Measurements from ENCODE around the gene TAPT1.

Gene TAPT1

DNA sequence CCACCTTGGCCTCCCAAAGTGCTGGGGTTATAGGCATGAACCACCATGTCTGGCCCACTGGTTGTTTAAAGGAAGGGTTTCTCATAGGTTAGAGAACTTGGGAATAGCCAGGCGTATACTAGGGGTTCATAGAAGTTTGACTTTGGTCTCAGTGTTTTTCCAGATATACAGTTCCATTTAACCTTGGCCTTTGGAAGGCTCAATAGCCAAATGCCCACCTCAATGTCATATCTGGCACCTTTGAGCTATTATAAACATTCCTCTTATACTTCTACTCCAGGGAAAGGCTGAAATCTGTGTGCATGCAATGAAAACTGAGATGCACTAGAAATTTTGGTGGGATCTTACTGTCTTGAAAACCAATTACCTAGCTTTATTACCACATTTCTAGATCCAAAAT is 95.0 kb downstream of the TAPT1 start:
- no peak for DNase-seq (ENCODE audit: low read depth)

DNA sequence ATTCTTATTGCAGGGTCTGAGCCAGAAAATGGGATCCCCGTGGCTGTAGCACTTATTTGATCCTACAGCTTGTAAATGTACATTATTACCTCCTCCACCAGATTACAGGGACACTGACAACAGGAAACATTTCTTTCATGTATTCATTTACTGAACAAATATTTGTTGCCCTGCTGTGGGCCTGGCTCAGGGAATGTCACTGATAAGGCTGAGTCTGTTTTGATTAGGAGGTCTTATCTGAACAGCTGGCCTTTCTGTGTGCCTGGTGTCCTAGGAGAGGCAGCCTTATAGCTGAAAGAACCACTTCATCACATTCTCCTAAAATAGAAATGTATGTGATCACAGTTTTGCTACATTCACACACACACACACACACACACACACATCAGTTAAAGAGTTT is 96.9 kb downstream of the TAPT1 start:
- DNase-seq (ENCODE audit: low read depth): no peak

DNA sequence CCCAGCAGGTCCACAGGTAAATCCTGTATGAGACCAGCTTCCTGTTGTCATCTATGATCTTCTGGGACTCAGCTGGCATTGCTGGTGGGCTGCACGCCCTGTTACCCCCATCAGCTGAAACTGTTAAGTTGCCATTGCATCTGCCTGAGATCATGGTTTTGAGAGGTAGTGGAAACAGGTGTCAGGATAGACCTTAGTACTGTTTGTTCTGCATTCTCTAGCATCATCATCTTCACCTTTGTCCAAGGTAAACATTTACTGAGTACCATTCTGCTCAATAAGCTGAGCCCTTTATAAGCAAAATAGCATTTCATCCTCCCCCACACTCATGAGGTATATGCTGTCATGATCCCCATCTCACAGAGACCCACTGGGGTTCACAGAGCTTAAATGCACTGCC is 99.6 kb downstream of the TAPT1 start:
- DNase-seq (ENCODE audit: low read depth): no peak

DNA sequence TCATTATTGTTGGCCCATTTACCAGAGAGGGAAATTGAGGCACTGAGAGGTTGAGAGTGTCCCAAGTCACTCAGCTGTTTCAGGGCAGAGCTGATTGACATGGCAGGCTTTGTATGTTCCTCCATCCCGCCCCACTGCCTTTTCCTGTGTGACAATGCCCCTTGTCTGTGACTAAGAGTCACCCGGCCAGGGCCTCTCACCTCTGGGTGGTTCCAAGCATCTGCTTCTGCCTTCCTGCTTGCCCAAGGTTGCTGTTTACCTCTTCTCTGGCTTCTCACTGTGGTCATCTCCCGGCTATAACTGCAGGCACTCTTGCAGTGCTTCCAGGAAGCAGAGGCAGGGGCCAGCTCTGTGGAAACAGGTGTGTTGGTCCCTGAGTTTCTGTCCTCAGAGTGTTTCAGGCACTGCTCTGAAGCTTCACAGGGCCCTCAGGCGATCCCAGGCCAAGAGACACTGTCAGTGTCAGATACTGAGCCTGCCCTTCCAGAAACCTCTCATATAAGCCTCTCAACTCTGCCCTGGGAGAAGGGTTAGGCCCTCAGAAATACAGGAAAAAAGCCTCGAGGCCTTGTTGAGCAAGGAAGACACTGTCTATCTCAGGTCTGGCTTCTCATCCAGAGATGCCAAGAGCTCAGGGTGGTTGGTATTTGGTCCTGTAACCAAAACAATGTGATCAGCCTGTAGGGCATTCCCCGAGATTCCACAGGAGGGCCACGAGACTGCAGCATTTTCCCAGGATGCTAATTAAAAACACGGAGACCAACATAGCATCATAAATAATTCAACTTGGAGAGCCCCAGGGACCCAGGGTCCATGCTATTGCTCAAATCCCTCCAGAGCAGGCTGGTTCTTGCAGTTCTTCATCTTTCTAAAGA is 100.5 kb downstream of the TAPT1 start:
- DNase-seq (ENCODE audit: low read depth): peak; percentile 6

DNA sequence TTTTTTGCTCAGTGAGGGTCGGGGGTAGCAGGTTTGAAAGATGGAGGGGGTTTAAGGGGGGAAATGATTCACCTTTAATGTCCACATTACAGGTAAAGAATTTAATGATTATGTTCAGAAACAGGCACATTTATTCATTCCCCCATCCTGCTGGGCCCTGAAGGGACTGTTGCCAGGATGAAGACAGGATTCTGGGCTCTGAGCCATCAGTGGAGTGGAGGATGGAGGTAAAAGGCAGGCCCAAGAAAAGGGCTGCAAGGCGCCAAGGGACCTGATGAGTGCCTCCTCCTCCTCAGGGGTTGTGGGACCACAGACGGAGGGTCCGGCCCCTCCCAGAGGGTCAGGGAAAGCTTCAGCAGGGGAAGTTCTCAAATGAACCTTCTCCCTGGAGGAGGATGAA is 102.0 kb downstream of the TAPT1 start:
- no peak for DNase-seq (ENCODE audit: low read depth)

DNA sequence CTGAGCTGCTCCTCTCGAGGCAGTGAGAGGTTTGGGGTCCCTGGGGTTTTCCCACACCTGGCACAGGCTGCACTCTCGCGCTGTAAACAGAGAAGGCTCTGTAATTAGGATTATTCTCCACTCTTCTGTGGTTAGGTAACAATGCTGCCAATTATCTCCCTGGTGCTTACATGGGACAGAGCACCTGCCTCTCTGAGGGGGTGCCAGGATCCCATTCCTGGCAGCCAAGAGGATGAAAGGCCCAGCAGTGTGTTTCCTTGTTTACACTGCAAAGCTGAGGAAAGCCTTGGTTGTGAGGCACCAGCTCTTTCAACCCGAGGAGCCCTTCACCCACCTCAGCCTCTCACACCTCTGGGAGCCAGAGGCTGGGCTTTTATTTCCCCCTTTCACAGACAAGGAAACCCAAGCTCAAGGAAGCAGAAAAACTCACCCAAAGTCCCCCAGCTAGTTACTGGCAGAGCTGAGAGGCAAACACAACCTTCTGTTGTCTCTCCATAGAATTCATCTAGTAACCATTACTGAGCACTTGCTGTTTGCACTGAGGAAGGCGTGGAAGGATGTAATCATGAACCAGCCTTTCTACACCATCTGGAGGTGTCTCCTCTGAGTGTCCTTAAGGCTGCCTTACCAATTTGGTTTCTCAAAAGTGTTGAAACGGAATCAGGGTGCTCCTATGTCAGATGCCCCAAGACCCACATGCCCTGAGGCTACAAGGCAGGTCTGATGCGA is 102.8 kb downstream of the TAPT1 start:
- no peak for DNase-seq (ENCODE audit: low read depth)

DNA sequence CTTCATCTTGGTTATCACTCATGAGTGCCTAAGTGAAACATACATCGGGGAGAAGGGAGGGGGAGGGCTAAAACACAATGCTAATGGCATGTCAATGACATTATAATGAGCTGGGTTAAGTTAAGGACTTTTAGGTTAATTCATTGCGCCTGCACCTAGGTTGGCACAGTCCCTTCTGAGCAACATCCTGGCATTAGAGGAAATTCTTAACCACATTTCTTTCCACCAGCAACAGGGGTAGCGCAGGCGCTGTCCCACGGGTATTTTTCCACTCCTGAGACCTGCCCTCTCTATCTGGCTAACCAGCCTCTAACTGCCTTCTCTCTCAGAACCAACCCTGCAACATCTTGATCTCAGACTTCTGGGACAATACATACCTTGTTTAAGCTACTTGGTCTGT is 103.5 kb downstream of the TAPT1 start:
- DNase-seq (ENCODE audit: low read depth): no peak

DNA sequence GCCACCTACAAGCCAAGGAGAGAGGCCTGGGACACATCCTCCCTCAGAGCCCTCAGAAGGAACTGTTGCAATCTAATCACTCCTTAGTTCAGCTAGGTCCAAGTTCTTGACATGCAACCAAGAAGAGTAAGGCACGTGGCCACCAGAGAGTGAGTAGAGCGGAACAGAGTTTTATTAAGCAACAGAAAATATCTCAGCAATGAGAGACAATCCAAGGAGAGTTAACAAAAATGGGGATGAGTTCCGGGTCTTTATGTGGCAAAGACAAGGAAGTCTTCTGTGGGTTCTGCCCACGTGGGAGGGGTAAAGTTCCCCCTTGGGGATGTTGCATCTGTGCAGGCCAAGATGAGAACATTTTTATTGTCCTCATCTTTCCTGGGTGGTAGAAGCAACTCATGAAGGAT is 104.0 kb downstream of the TAPT1 start:
- DNase-seq (ENCODE audit: low read depth): no peak

DNA sequence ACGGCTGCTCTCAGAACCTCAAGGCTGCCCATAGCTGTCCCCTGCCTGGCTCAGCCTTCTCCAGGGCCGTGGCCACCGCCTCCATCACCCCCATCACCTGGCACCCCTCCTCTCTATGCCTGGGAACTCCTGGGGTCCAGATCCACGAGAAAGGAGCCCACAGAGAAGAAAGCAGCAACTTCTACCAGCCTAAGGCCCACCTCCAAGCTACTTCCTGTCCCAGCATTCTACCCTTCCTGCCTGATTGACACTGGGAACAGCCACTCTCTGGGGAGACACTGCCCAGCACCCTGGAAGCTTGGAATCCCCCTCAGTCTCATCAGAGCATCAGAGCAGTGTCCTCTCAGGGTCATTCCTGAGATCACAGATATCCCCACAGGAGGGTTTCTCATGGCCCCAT is 105.6 kb downstream of the TAPT1 start:
- peak; percentile 19 for DNase-seq (ENCODE audit: low read depth)

DNA sequence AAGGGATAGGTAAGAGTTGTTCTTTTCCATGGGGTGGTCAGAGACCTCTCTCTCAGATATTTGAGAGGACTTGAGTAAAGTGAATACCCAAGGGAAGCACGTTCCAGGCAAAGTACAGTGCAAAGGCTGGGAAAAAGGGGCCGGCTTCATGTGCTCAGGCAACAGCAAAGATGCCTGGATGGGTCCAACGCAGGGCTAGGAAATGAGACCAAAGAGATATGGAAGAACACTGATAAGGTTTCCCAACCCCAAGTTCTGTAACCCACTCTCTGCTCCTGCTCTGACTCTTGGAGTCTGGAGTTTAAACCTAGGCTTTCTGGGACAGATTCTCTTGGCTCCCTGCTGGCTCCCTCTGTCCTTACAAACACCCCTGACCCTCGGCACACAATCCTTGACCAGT is 106.3 kb downstream of the TAPT1 start:
- DNase-seq (ENCODE audit: low read depth): no peak

DNA sequence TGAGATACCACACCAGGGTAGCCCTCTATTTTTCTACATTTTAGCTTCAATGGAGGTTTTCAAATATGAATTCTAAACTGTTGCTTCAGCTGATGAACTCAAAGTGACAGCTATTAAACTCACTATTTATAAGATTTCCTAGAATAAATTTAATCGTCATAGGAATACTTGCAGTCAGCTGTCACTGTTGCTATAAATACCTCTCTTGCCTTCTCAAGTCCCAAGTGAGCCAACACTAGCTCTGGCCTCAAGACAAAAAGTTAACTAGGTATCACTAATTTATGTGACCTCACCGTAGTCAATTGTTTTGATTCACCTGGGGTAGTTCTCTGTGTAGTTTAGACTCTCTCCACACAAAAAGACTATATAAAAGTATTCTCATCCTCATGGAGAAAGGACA is 108.2 kb downstream of the TAPT1 start:
- no peak for DNase-seq (ENCODE audit: low read depth)

DNA sequence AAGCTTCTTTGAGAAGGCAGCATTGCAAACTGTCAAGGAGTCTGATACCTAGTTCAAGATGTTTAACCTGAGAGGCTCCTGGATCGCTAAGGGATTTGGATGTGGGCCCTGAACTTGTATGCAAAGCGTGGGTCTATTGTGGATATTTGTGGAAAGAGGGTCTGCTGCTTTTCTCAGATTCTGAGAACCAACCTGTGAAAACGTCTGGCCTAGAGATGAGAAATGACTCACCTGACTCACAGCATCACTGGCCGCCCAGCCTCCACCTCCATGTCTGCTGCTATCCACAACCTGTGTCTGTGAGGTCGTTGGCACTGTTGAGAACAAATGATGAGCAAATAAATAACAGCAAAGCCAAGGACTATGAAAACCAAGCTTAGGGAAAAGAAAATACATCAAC is 109.1 kb downstream of the TAPT1 start:
- DNase-seq (ENCODE audit: low read depth): no peak

DNA sequence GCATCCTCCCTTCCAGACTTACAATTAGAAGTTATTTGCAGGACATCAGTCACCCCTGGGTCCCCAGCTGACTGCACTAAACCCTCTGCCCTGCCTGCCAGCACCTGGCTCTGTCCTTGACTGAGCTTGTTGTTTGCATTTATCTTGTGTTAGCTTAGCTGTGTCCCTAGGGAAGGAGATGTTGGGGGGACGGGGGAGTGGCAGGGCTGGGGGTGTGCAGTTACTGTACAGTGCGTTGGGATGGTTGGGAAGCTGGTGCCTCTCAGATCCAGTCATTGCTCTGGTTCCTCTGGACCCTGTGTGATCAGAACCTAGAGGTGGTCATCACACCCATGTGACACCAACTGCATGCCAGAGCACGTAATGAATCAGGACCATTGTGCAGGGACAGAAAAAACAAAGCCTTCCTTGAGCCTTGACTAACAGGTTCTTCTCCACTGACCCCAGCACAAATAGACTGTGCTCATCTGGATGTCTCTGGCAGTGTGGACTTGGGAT is 109.7 kb downstream of the TAPT1 start:
- DNase-seq (ENCODE audit: low read depth): no peak

DNA sequence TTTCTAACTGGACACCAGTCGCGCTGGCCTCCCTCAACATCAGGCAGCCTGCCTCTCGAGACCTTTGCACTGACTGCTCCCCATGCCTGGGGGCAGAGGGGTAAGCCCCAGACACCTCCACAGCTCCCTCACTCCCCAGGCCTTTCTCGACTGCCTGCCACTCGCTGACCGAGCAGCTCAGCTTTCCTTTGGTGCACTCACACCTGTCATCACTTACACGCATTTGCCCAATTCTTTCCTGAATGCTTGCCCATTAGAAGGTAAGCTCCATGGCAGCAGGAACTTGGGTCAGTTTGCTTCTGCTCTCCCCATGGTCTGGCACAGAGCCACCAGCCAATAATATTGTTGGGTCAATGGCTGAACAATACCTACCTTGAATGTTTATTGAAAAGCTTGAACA is 110.3 kb downstream of the TAPT1 start:
- DNase-seq (ENCODE audit: low read depth): no peak

DNA sequence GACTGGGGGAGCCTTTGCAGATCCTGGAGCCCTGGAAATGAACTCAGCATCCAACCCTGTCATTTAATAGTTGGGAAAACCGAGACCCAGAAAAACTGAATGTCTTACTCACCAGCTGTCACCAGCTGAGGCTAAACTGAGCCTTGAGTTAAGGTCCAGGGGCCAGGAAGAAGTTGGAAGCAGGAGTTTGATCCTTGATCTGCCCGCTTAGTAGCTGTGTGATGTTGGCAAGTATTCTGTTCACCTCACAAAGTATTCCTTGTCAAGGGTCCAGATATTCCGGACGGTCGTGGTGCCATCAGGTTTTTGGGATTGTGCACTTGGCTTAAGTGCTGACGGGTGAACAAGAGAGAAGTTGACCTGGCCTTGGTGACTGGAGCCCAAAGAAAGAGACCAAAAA is 111.7 kb downstream of the TAPT1 start:
- no peak for DNase-seq (ENCODE audit: low read depth)

DNA sequence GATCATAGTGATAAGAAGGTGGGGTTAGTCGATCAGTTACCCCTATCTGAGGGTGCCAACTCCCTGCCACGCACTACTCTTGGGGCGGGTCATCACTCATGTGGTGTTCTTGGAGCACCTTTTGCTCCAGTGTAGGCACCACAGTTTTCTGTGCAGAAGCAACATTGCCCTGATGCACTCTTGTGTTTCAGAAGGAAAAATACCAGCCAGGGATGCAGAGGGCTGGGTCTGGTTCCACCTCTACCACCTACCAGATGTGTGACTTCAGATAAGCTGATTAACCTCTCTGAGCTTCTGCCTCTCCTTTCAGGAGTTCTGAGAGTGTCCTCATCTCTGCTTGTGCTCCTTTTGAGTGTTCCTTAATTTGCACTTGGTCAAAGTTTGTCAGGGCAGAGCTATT is 112.5 kb downstream of the TAPT1 start:
- no peak for DNase-seq (ENCODE audit: low read depth)

DNA sequence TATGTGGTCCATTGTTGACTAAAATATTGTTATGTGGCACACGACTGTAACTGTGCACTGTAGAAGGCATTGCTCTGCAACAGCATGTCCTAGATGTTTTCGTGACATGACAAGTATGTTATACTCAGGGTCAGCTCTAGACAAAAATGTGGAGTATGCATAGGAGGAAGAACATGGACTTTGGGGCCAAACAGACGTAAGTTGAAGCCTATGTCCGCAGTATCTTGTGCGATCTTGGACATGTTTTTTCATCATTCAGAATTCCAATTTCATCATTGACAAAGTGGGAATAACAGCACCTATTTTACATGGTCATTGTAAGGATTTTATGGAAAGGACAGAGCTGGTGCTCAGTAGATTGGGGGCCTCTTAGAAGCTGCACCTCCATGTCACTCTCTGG is 114.7 kb downstream of the TAPT1 start:
- no peak for DNase-seq (ENCODE audit: low read depth)

DNA sequence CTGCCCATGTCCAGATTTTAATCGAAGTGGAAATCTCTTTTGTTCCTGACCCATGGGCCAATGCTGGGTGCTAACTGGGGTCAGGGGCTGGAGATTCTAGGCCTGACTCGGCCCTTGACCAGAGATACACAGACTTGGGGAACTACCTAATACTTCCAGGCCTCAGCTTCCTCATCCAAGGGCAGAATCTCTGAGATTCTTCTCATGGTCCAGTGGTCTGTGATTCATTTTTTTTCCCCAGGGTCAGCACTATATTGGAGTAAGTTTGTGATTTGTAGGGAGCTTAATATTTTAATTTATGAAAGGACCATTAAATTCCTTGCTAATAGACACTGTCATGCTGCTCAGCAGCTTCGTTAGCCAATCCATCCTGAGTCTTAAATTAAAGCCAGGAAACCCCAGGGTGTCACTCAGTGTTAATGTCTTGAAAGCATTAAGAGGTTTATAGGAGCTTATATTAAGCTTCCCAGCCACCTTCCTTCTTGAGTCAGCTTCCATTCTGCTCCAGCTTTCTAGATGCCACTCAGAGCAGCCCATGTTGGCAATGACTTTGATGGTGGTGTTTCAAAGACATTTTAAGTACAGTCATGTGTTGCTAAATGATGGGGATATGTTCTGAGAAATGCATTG is 115.5 kb downstream of the TAPT1 start:
- DNase-seq (ENCODE audit: low read depth): no peak
